ENCODE results near the gene BMP6.

The BMP6 gene

GRCh38 chr6:7784248-7784647, 58.3 kb downstream of the BMP6 start:
- H3K27me3 ChIP-seq (replicated peaks; ENCODE audit: control insufficient read depth, insufficient read depth, low read length), result no peaks in the 10 kb centered on the region; the same call in 1 of the 2 replicates
- H3K36me3 ChIP-seq (ENCODE audit: control insufficient read depth, insufficient read depth, low read length), result no peaks in the 10 kb centered on the region
- no peak for DNase-seq (ENCODE audit: extremely low read depth, insufficient read length)
- TF ChIP-seq CTCF (IDR thresholded peaks at IDR 0.05; ENCODE audit: insufficient read depth, low read length, poor library complexity, severe bottlenecking), result no peak
- no peak overlapping the region for H3K4me3 ChIP-seq (replicated peaks; ENCODE audit: low read depth, low read length)

GRCh38 chr6:7784706-7785105, 58.8 kb downstream of the BMP6 start:
- TF ChIP-seq CTCF (IDR thresholded peaks at IDR 0.05; ENCODE audit: insufficient read depth, low read length, poor library complexity, severe bottlenecking), result no peak
- H3K27me3 ChIP-seq (replicated peaks; ENCODE audit: control insufficient read depth, insufficient read depth, low read length), result no peaks in the 10 kb centered on the region; the same call in 1 of the 2 replicates
- H3K36me3 ChIP-seq (ENCODE audit: control insufficient read depth, insufficient read depth, low read length), result no peaks in the 10 kb centered on the region
- no peak overlapping the region for H3K4me3 ChIP-seq (replicated peaks; ENCODE audit: low read depth, low read length)
- no peak for DNase-seq (ENCODE audit: extremely low read depth, insufficient read length)

GRCh38 chr6:7785243-7786035, 59.5 kb downstream of the BMP6 start:
- TF ChIP-seq CTCF (IDR thresholded peaks at IDR 0.05; ENCODE audit: insufficient read depth, low read length, poor library complexity, severe bottlenecking), result no peak
- H3K27me3 ChIP-seq (replicated peaks; ENCODE audit: control insufficient read depth, insufficient read depth, low read length), result no peaks in the 10 kb centered on the region; the same call in 1 of the 2 replicates
- no peak for DNase-seq (ENCODE audit: extremely low read depth, insufficient read length)
- no peaks in the 10 kb centered on the region for H3K36me3 ChIP-seq (ENCODE audit: control insufficient read depth, insufficient read depth, low read length)
- H3K4me3 ChIP-seq (replicated peaks; ENCODE audit: low read depth, low read length), result no peak overlapping the region

- no peaks in the 10 kb centered on the region for H3K36me3 ChIP-seq (ENCODE audit: control insufficient read depth, insufficient read depth, low read length)
- no peak for DNase-seq (ENCODE audit: extremely low read depth, insufficient read length)
- no peak overlapping the region for H3K4me3 ChIP-seq (replicated peaks; ENCODE audit: low read depth, low read length)
- TF ChIP-seq CTCF (IDR thresholded peaks at IDR 0.05; ENCODE audit: insufficient read depth, low read length, poor library complexity, severe bottlenecking), result no peak
- no peaks in the 10 kb centered on the region; the same call in 1 of the 2 replicates for H3K27me3 ChIP-seq (replicated peaks; ENCODE audit: control insufficient read depth, insufficient read depth, low read length)
Observed at GRCh38 chr6:7786214-7786661, 60.3 kb downstream of the BMP6 start.

GRCh38 chr6:7787137-7787608, 61.3 kb downstream of the BMP6 start:
- TF ChIP-seq CTCF (IDR thresholded peaks at IDR 0.05; ENCODE audit: insufficient read depth, low read length, poor library complexity, severe bottlenecking), result no peak
- DNase-seq (ENCODE audit: extremely low read depth, insufficient read length), result no peak
- no peaks in the 10 kb centered on the region; the same call in 1 of the 2 replicates for H3K27me3 ChIP-seq (replicated peaks; ENCODE audit: control insufficient read depth, insufficient read depth, low read length)
- no peaks in the 10 kb centered on the region for H3K36me3 ChIP-seq (ENCODE audit: control insufficient read depth, insufficient read depth, low read length)
- H3K4me3 ChIP-seq (replicated peaks; ENCODE audit: low read depth, low read length), result no peak overlapping the region

All from GM06990 (cell line).